ENCODE measurements around the gene NKX6-2. TPM values are rescaled to one million over a fixed set of nuclear protein-coding genes. Genes with fewer than 3 reads are reported as not detected.

The NKX6-2 gene
- not detected in 2 replicates for total RNA-seq

DNA sequence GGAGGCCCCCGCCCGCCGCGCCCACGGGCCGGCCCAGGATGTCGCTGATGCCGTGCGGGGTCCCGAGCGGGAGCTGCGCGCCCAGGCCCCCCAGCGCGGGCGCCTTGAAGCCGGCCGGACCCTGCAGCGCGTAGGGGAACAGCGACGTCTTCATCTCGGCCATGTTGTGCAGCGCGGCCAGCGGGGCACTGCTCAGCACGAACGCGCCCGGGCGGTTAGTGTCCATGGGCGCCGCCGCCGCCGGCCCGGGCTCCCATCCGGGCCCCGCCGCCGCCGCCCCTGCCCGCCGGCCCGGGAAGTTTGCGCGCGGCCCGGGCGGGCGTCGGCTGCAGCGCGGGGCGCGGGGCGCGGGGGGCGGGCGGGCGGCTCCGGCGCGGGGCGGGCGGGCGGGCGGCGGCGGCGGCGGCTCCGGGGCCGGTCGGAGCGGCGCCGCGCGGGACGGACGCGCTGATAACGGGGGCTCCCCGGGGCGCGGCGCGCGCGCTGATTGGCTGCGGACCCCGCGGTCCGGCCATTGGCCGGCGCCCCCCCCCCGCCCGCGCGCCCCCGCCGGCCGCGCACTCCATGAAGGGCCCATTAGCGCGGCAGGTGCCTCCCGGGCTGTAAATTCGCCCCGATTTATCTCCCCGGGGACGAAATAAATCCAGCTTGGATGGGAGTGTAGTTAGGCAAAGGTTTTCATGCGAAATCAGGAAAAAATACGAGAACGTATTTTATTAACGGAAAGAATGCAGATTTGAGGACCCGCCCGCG is at the start of gene NKX6-2:
TSS of gene NKX6-2 (minus strand) at position 425 of the 753 bp plus-strand sequence. CDS start at position 226, 199 bp downstream.

Other genes starting within 250 kb of the NKX6-2 start
- gene INPP5A, start 248.4 kb downstream of the NKX6-2 start, total RNA-seq, result 20.1 and 31.0 TPM in 2 replicates
- gene CFAP46, start 156.4 kb upstream of the NKX6-2 start, total RNA-seq, result 0.20 and 0.26 TPM in 2 replicates

Data from smooth muscle cell of the pulmonary artery (primary cell).